Activated CD4-positive, CD25-positive, alpha-beta regulatory T cell treated with anti-CD3 and anti-CD28 coated beads, Interleukin-2, amount 50 U/mL, for 72 hours (primary cell): ENCODE data around the gene DNAH7.

Experiments used
- DNase-seq: peaks from one replicate; pipeline ENCODE4 v3.0.0; 2021

The DNAH7 gene

GRCh38 chr2:195857132-195857531, 211.5 kb downstream of the DNAH7 start:
- no peak for DNase-seq

GRCh38 chr2:195850764-195851163, 217.9 kb downstream of the DNAH7 start:
- DNase-seq, result no peak

- no peak for DNase-seq
These were observed 220.3 kb downstream of the DNAH7 start for GRCh38 chr2:195848119-195848899.

- DNase-seq, result no peak
These were observed 225.7 kb downstream of the DNAH7 start for GRCh38 chr2:195842932-195843331.

- DNase-seq, result no peak
These were observed 230.6 kb downstream of the DNAH7 start for GRCh38 chr2:195838002-195838401.

GRCh38 chr2:195836002-195836401, 232.6 kb downstream of the DNAH7 start:
- DNase-seq, result no peak

- no peak for DNase-seq
These were observed 233.8 kb downstream of the DNAH7 start for GRCh38 chr2:195834836-195835235.

- DNase-seq, result no peak
These were observed 237.4 kb downstream of the DNAH7 start for GRCh38 chr2:195830968-195831950.

- no peak for DNase-seq
These were observed 244.2 kb downstream of the DNAH7 start for GRCh38 chr2:195824478-195824877.

- DNase-seq, result no peak
These were observed 245.4 kb downstream of the DNAH7 start for GRCh38 chr2:195823206-195823605.

- DNase-seq, result no peak
These were observed 247.1 kb downstream of the DNAH7 start for GRCh38 chr2:195821566-195821932.

GRCh38 chr2:195820867-195821565, 247.6 kb downstream of the DNAH7 start:
- no peak for DNase-seq

- no peak for DNase-seq
These were observed 248.3 kb downstream of the DNAH7 start for GRCh38 chr2:195820373-195820772.

- no peak for DNase-seq
These were observed 249.4 kb downstream of the DNAH7 start for GRCh38 chr2:195819276-195819675.

GRCh38 chr2:195818526-195818925, 250.1 kb downstream of the DNAH7 start:
- no peak for DNase-seq

GRCh38 chr2:195818106-195818505, 250.5 kb downstream of the DNAH7 start:
- no peak for DNase-seq

GRCh38 chr2:195815083-195815482, 253.6 kb downstream of the DNAH7 start:
- DNase-seq, result no peak

GRCh38 chr2:195813421-195813820, 255.2 kb downstream of the DNAH7 start:
- no peak for DNase-seq

GRCh38 chr2:195810340-195811098, 258.1 kb downstream of the DNAH7 start:
- no peak for DNase-seq

- no peak for DNase-seq
These were observed 260.4 kb downstream of the DNAH7 start for GRCh38 chr2:195808189-195808588.

- no peak for DNase-seq
These were observed 263.2 kb downstream of the DNAH7 start for GRCh38 chr2:195805283-195805976.

GRCh38 chr2:195795879-195796278, 272.8 kb downstream of the DNAH7 start:
- DNase-seq, result no peak
